ENCODE results near the gene TGM1. TPM values are rescaled to one million over a fixed set of nuclear protein-coding genes. Genes with fewer than 3 reads are reported as not detected.
A peak's percentile ranks its signal among the peaks of the same experiment; 100 is the strongest.

Gene TGM1
- polyA plus RNA-seq, 1 donor = 0.86 TPM

GRCh38 chr14:24271134-24271833, 8.3 kb upstream of the TGM1 start, which contains the start of gene RABGGTA:
Gene RABGGTA, minus strand, starts transcription at chr14:24271597. Its CDS starts 482 bp downstream, at chr14:24271115.
- DNase-seq (ENCODE audit: low read depth) = peak; percentile 55

GRCh38 chr14:24270537-24271133, 7.7 kb upstream of the TGM1 start:
- no peak for DNase-seq (ENCODE audit: low read depth)

- no peak for DNase-seq (ENCODE audit: low read depth)
These were observed 7.0 kb upstream of the TGM1 start for GRCh38 chr14:24269910-24270536.

GRCh38 chr14:24269368-24269767, 6.4 kb upstream of the TGM1 start:
- no peak for DNase-seq (ENCODE audit: low read depth)

GRCh38 chr14:24268225-24268624, 5.2 kb upstream of the TGM1 start:
- no peak for DNase-seq (ENCODE audit: low read depth)

GRCh38 chr14:24267516-24267915, 4.5 kb upstream of the TGM1 start:
- DNase-seq (ENCODE audit: low read depth) = no peak

GRCh38 chr14:24266344-24267244, 3.6 kb upstream of the TGM1 start:
- DNase-seq (ENCODE audit: low read depth) = no peak

- no peak for DNase-seq (ENCODE audit: low read depth)
These were observed 1.3 kb upstream of the TGM1 start for GRCh38 chr14:24264298-24264697.

GRCh38 chr14:24263848-24264247, 871 bp upstream of the TGM1 start:
- no peak for DNase-seq (ENCODE audit: low read depth)

GRCh38 chr14:24261969-24262327, 1.0 kb downstream of the TGM1 start:
- no peak for DNase-seq (ENCODE audit: low read depth)

- DNase-seq (ENCODE audit: low read depth) = no peak
These were observed 1.6 kb downstream of the TGM1 start for GRCh38 chr14:24261256-24261968.

GRCh38 chr14:24260780-24261157, 2.2 kb downstream of the TGM1 start:
- DNase-seq (ENCODE audit: low read depth) = no peak

- DNase-seq (ENCODE audit: low read depth) = no peak
These were observed 2.8 kb downstream of the TGM1 start for GRCh38 chr14:24260026-24260779.

- no peak for DNase-seq (ENCODE audit: low read depth)
These were observed 3.5 kb downstream of the TGM1 start for GRCh38 chr14:24259282-24260025.

- DNase-seq (ENCODE audit: low read depth) = no peak
These were observed 4.3 kb downstream of the TGM1 start for GRCh38 chr14:24258548-24259265.

- no peak for DNase-seq (ENCODE audit: low read depth)
These were observed 4.9 kb downstream of the TGM1 start for GRCh38 chr14:24258119-24258518.

GRCh38 chr14:24256960-24257359, 6.0 kb downstream of the TGM1 start:
- no peak for DNase-seq (ENCODE audit: low read depth)

- no peak for DNase-seq (ENCODE audit: low read depth)
These were observed 6.9 kb downstream of the TGM1 start for GRCh38 chr14:24255931-24256711.

GRCh38 chr14:24255438-24255837, 7.5 kb downstream of the TGM1 start:
- DNase-seq (ENCODE audit: low read depth) = no peak

Data from forelimb muscle (tissue), 1 donor.